HG02610 (cell line): ENCODE measurements around the gene FGF22.

ENCODE experiments used
- ATAC-seq: cut with Tn5 transposase; IDR thresholded peaks from one replicate; pipeline ENCODE4 v1.9.1; 2021; ENCODE audit warnings: mild to moderate bottlenecking, moderate library complexity; ENCODE audit not compliant: unreplicated experiment

Gene FGF22

DNA sequence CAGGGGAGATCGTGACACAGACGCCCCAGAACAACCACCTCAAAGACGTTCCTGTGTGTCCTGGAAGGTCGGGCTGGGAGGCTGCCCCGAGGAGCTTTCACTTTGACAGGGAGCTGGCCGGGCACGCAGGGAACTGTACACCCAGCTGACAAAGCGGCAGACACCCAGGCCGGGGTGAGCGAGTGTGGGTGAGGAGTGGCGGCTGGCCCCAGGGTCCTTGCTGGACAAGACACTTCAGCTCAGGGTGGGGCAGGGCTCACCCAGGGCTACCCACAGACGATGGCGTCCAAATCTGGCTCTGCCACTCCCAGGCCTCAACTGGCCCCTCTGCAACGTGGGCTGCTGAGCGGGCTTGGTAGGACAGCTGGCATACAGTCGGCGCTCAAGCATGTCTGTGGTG is 2.0 kb downstream of the FGF22 start:
- ATAC-seq, result no peak

DNA sequence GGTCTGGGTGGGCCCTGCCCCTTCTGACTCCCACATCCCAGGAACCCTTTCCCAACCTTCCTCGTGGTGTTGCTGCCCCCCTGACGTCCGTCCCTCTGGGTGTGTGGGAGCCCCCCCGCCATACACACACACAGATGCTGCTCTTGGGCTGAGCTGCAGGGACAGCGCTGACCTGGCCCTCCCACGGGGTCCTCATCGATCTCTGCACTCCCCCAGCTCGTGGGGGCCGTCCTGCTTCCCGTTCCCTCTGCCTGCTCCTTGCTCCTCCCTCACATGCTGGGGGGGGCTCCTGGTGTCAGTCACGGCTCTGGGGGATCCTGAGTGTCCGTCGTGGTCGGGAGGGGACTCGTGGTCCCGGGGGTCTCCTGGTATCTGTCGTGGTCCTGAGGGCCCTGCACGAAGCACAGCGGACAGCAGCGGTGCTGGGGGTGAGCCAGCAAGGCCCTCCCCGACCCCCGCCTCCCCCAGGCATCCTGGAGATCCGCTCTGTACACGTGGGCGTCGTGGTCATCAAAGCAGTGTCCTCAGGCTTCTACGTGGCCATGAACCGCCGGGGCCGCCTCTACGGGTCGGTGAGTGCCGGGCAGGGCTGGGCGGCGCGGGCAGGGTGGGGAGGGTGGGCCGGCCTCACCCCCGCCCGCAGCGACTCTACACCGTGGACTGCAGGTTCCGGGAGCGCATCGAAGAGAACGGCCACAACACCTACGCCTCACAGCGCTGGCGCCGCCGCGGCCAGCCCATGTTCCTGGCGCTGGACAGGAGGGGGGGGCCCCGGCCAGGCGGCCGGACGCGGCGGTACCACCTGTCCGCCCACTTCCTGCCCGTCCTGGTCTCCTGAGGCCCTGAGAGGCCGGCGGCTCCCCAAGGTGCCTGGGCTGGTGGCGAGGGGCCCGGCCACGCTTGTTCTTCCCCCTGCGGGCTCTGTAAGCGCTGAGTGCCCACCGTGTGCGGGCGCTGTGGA is 3.4 kb downstream of the FGF22 start:
- no peak for ATAC-seq

DNA sequence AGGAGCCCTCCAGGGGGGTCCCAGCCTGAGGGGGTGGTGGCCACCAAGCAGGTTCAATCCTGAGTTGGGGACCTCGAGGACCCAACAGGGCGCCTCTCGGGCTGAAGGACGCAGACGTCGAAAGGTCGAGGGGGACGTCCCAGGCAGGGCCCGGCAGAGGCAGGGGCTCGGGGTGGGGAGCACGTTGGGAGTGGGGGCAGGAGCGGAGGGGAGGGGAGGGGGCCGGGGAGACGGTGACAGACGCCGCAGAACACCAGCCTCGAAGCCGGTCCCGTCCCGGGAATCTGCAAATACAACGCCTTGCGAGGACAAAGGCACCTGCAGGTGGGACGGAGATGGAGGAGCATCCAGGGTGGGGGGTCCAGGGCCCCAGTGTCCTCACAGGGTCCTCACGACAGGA is 4.1 kb downstream of the FGF22 start:
- no peak for ATAC-seq

DNA sequence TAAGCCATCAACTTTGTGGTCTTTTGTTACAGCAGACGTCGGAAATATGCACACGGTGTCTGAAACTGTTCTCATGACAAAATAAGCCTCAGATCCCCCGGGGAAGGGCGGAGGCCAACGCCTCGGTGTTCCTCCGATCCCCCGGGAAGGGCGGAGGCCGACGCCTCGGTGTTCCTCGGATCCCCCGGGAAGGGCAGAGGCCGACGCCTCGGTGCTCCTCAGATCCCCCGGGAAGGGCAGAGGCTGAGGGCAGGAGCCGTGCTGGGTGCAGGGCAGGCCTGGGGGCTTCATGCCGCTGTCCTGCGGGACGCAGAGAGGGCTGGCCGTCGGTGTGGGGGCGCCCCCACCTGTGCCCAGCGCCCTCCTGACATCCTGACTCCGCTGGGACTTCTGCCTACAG is 4.7 kb downstream of the FGF22 start:
- ATAC-seq, result no peak

DNA sequence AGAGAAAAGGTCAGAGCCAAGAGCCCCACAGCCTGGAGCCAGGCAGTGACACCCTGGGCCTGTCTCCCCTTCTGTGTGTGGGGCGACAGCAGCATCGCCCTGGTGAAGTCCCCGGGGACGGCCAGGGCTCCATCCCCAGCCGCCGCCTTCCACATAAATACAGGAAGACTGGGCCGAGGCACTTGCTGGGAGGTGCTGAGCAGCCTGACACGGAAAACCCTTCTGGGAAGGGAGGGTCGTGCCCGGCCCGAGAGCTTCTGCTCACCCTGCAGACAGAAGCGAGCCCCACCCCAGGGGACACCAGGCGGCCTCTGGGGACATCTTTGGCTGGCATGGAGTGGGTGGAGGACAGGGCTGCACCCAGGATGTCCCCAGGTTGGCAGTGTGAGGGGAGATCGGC is 5.1 kb downstream of the FGF22 start:
- no peak for ATAC-seq

DNA sequence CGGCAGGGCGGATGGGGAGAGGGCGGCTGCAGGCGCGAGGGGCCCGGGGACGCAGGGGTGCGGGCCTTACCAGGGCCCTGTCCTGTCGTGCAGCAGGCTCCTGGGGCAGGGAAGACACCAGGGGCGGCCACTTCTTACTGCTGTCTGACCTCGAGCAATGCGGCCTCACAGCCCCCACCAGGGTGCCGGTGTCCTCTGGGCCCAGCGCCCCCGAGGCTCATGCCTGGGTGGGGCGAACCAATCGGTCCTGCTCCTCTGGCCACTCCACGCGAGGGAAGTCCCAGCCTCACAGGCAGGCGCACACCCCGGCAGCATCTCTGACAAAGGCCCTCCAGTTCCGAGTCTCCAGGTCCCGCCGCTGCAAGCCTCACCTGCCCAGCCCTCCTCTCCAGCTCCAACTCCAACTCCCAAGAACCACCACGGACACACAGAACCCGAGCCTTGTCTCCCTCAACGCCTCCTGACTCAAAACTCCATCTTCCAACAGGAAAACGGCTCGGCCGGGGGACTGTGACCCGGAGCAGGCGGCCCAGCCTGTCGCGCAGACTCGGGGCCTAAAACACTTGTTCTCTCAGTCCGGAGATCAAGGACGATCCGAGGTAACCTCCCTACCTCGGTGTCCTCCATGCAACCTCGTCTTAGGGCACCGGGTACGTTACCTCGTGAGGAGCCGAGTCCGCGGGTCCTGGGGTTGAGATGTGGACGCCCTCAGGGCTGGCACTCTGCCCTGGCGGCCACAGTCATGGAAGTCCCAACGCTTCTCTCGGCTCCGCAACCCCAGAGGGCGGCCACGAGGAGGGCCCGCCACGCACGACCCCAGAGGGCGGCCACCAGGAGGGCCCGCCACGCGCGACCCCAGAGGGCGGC is 6.5 kb downstream of the FGF22 start:
- ATAC-seq, result no peak

DNA sequence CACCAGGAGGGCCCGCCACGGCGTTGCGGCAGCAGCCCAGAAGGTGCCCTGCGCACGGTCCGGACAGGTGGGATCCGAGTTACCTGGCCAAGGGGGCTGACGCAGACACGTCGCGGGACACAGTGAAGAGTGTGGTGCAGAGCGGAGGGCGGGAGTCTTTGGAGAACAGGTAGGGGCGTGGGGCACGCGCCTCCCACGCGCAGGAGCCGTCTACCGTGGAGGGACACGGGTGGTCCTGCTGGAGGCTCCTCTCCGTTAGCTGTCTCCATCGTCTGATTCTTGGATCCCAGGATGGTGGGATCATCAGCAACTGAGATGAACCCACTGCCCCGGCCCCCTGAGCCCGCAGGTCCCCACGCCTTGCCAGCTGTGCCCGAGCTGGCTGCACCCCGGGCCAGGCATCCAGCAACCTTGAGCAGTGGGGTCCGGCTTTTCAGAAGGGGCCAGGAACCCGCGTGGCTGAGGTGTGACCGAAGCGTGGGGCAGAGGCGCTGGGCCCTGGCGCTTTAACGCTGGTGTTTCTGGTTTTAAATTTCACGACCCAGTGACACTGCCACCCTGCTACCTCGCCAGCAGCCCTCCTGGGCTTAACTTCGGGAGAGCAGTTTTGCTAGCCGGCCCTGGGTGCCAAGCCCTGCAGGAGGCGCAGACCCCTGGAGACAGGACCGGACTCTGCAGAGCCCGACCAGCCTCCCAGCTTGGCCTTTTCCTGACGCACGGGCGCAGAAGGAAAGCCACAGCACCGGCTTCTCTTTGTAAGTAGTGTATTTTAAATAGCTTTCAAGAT is 7.3 kb downstream of the FGF22 start:
- ATAC-seq, result no peak

DNA sequence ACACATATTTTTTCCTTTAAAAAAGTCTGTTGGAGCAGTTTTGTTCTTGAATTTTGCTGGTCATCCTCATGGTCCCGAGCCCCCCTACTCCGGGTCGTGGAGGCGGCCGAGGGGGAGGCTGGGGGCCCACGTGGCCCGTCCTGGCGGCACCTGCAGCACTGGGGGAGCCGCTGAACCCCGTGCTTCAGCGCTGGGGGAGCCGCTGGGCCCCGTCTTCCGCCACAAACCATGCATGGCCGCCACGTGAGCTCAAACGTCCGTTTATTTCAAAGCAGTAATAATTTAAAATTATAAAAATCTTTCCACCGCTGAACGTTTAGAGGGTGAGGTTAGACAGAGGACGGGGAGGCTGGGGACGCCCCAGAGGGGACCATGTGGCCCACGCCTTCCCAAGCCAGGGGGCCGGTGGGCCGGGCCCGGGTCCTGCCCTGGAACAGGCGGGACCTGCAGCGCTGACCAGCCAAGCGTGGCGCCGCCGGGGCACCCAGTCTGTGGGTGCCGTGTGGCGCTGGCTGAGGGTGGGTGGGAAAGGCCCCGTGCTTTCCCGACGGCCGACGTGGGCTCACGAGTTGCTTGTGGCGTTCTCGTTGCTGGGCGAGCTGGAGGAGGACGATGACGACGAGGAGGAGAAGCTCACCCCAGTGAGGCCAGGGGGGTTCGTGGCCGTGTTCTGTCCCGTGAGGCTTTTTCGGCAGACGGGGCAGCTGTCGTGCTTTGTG is 8.0 kb downstream of the FGF22 start:
- ATAC-seq, result no peak

DNA sequence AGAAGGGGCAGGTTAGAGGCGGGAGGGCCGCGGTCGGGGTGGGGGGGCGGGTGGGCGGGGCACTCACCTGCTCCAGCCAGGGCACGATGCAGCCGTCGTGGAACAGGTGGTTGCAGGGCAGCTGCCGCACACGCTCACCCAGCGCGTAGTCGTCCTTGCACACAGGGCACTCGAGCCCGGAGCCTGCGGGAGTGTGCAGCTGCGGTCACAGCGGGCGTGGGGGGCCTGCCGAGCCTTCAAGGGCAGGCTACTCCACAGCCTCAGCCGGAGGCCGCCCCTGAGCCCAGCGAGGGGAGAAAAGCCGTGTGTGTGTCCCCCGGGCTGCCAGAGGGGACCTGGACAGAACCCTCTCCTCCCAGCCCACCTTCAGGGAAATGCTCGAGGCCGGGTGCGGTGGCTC is 8.6 kb downstream of the FGF22 start:
- ATAC-seq, result no peak

DNA sequence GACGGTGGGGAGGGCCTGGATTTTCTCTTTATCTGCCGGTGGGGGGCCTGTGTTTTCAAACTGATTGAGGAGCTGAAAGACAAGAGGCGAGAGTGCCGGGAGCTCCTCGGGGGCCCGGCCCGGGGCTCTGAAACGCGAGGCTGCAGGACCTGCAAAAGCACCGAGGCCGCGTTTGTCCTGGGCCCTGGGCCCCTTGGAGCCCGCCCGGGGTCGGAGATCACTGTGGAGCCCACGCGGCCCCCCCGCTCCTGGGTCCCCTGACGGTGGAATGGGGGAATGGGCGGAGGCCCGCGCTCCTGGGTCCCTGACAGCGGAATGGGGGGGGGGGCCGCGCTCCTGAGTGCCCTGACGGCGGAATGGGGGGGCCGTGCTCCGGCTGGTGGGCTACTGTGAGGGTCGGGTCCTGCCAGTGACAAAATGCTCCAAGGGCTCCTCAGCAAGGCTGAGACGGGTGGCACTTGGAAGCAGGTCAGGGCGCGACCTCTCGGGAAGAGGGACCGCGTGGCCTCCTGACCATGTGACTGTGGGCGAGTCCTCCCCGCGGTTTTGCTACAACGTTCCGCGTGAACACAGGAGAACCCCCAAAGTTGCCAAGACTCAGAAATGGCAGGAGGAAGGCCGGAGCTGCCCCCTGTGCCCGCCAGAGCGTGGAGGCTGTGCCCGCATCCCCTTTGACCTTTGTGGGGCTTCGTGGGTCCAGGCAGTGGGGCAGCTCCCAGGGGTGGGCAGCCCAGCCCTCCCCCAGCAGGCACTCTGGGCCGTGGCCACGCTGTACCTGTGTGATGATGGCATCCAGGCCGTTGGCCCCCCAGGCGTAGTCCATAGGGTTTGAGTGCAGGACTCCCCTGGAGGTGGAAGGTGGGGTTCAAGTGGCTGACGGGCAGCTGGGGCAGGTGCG is 9.5 kb downstream of the FGF22 start:
- ATAC-seq, result no peak

DNA sequence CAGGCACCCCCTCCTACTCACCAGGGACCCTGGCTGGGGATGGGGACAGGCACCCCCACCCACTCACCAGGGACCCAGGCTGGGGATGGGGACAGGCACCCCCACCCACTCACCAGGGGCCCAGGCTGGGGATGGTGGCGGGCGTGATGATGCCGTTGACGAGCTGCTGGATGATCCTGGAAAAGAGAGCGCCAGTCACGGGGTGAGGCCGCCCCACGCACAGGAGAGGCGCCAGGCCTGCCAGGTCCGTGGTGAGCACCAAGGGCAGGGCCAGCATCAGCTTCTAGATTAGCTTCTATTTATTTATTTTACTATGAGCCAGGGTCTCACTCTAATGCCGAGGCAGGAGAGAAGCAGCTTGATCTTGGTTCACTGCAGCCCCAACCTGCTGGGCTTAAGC is 10.4 kb downstream of the FGF22 start:
- no peak for ATAC-seq

DNA sequence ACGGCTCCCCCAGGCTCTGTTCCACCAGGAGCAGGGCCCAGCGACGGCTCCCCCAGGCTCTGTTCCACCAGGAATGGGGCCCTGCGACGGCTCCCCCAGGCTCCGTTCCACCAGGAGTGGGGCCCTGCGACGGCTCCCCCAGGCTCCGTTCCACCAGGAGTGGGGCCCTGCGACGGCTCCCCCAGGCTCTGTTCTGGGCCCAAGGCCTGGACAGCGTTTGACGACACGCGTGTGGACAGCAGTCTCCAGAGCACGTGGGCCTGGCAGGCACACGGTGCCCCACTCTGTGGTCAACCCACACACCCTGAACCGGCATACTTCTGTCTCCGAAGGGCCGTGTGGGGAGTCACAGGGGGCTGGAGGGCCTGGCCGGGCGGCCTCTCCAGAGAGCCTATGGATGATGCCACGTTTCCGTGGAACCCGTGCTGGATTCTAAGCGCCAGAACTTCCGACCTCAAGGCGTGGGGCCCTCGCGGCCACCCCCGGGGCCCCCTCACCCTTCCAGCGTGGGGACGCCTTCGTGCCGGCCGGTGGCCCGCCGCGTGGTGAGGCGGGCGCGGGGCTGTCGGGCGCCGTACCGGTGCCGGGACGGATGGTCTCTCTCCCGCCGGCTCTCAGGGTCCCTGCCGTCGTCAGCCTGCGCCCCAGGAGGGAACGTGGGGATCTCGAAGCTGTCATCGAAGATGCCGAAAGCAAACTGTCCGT is 11.6 kb downstream of the FGF22 start:
- no peak for ATAC-seq

DNA sequence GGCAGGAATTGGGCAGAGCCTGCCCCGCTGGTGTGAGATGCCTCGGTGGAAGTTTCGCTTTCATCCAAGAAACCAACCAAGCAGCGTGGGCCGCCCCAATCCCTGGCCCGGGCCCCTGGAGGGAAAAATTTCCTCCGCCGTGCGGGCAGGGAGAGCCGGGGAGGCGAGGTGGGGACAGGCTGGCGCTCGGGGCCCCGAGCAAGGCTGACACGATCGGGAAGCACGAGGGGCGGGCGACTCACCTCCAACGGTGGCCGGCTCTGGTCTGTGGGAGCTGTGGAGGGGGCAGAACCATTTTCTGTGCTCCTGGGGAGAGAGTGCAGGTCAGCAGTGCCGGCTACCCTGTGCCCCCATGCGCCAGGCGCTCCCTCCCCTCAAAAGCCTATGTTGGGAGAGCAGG is 12.3 kb downstream of the FGF22 start:
- ATAC-seq, result no peak

DNA sequence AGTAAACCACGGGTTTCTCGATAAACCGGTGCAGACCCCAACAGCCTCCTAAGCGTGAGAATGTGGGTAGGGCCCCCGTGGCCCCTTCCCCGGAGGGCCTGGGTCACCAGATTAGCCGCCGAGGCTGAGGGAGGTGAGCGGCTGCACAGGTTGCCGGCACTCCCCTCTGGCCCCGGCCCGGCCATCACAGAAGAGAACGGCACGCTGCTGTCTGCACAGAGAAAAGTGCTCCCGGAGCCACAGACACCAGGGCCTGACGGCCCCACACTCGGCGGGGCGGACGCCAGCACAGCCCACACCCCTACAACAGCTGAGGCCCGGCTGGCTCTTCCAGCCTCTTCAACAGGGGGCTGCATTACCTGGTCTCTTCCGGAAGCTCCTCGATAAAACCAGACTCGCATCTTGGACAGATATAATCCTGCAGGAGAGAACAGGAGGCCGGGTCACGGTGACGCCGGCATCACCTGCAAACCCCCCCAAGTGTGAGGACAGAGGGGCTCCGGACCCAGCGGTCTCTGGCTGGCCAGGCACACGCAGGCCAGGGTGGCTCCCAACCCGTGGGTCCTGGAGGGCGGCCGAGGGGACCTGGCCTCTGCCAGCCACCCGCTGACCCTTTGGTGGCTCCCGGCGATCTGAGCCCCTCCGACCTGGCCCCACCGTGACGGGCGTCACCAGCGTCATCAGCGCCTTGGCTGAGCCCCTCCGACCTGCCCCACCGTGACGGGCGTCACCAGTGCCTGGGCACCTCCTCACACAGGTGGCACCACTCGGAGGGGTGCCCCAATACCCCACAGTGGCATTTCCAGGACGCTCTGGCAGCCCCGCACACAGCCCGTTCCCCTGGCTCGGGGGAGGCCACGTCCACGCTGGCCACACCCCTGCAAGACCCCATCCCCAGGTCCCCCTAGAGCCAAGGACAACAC is 13.0 kb downstream of the FGF22 start:
- no peak for ATAC-seq

DNA sequence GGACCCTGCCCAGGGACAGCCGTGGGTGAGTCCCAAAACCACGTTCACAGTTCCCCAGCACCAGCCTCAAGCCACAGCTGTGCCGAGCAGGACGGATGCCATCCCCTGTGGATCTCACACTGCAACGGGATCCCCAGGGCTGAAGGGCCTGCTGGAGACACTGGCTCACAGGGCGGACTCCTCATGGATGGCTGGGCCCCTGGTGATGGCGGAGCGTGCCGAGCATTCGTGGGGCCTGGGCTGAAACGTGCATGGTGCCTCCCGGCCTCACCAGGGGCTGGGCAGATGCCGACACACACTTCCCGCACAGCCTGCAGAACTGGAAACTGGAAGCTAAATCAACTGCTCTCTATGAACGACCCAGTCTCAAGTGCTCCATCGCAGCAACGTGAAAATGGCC is 13.7 kb downstream of the FGF22 start:
- no peak for ATAC-seq

DNA sequence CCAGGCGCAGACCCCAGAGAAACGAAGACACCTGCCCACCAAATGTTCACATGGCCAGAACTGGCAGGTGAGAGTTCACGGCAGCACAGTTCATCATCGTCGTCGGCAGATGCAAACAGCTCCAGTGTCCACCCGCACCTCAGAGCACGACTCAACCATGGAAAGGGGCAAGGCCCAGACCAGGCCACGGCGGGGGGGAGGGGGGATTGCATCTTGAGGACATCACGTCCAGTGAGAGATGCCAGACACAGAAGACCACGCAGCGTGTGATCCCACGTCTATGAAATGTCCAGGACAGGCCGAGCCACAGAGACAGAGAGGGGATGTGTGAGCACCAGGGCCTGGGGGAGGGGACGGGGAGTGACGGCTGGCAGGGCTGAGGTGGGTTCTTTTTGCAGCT is 16.0 kb downstream of the FGF22 start:
- no peak for ATAC-seq

DNA sequence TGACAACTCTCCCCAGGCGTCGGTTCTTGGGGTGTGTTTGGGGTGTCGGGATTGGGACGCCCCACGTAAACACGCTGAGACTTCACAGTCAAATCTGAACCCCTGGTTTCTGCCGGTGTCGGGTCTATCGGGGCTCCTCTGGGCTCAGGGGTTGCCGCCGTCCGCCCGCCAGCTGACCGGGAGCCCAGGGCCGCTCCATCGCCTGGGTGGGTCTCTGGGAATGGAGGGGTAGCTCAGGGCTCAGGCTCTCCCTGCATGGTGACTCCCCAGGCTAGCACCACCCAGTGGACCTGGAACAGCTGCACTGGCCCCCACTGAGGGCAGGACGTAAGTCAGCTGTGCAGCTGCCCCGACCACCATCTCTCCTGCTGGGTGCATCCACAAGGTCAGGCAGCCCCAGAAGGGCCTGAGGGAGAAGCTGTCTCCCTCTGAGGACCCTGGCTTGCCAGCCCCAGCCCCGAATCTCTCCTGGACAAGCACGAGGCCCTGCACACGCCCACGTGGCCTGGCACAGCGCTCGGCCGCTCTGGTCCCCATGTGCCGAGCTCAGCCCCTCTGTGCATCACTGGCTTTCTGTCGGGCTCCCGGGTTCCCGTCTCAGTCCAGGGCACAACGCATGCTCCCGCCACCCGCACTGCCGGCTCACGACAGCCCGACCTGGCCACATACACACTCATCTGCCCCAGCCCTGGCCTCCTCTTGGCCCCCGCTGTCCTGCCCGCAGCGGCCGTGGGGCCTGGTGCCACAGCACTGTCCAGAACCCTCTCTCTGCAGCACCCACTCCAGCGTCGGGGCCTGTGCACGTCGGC is 17.3 kb downstream of the FGF22 start:
- no peak for ATAC-seq
